Spleen (tissue), 7 donors: ENCODE data around the gene GUCY2F.

Source experiments
- CTCF ChIP-seq, 11 experiments: fragments of 200-600 bp in 7 of 11; fragments of 450-650 bp in 4 of 11; sonication (generic) in 4 of 11; IDR thresholded peaks in 8 of 11; conservative IDR thresholded peaks in 3 of 11; 1 replicate in 7 of 11; 2 replicates in 4 of 11; pipeline versions ENCODE4 v1.4.0 to v1.8.0; 2016 to 2021; ENCODE audit warnings: antibody characterized with exemption in 11 of 11, inconsistent platforms in 4 of 11, mild to moderate bottlenecking in 1 of 11
- POLR2A ChIP-seq, 3 donors: fragments of 450-650 bp; IDR thresholded peaks; one replicate each; pipeline ENCODE4 v1.5.1; 2017; ENCODE audit warnings: antibody characterized with exemption in 3 of 3, mild to moderate bottlenecking in 1 of 3
- POLR2AphosphoS5 ChIP-seq, 3 donors: sonication (generic); formaldehyde crosslinking; IDR thresholded peaks; one replicate each; pipeline ENCODE4 v1.5.1; 2017; ENCODE audit warnings: antibody characterized with exemption in 3 of 3
- donor health status: DM: no; HTN: no; CAD: no; lungs with moderate emphysema.
- donor health status: DM: no; HTN: no; CAD: no.
- donor health status: DM: no; HTN: no; CAD: no.

GRCh38 chrX:109343671-109344070 lies 138.2 kb downstream of the GUCY2F start:
- no peak for TF ChIP-seq CTCF (IDR thresholded peaks at IDR 0.05 in 8 of 11, conservative IDR thresholded peaks at IDR 0.05 in 3 of 11)
- TF ChIP-seq POLR2A (IDR thresholded peaks at IDR 0.05): no peak
- TF ChIP-seq POLR2AphosphoS5 (IDR thresholded peaks at IDR 0.05): no peak
